HepG2 (cell line): ENCODE data around the gene GYS1. TPM values are rescaled to one million over a fixed set of nuclear protein-coding genes. Genes with fewer than 3 reads are reported as not detected.

ENCODE experiments used
- AHR ChIP-seq: IDR thresholded peaks from 2 replicates; pipeline ENCODE4 v1.6.1; 2018; ENCODE audit warnings: missing genetic modification reagents, missing compliant biosample characterization
- DZIP1 ChIP-seq: sonication (generic); formaldehyde crosslinking; IDR thresholded peaks from 2 replicates; pipeline ENCODE4 v1.5.0; 2020; ENCODE audit warnings: mild to moderate bottlenecking, missing genetic modification reagents
- IRF2 ChIP-seq: IDR thresholded peaks from 2 replicates; pipeline ENCODE4 v1.6.1; 2018; ENCODE audit warnings: missing genetic modification reagents, missing compliant biosample characterization
- MAZ ChIP-seq, 2 experiments: sonication (generic) in 1 of 2; formaldehyde crosslinking in 1 of 2; IDR thresholded peaks; 2 replicates each; pipeline versions ENCODE4 v1.5.0 to v1.6.1; 2012 to 2020; ENCODE audit warnings: low read depth in 2 of 2, mild to moderate bottlenecking in 2 of 2, borderline replicate concordance in 1 of 2, improper control_type of control experiment in 1 of 2, low read length in 1 of 2, missing genetic modification reagents in 1 of 2, moderate library complexity in 1 of 2
- MIXL1 ChIP-seq: IDR thresholded peaks from 2 replicates; pipeline ENCODE4 v1.6.1; 2016
- MTA1 ChIP-seq: sonication (generic); formaldehyde crosslinking; IDR thresholded peaks from 2 replicates; pipeline ENCODE4 v1.4.0; 2020; ENCODE audit warnings: missing genetic modification reagents, mild to moderate bottlenecking, borderline replicate concordance
- NFATC3 ChIP-seq: sonication (generic); formaldehyde crosslinking; IDR thresholded peaks from 2 replicates; pipeline ENCODE4 v1.5.1; 2020; ENCODE audit warnings: mild to moderate bottlenecking, missing genetic modification reagents
- NR2F2 ChIP-seq: IDR thresholded peaks from 2 replicates; pipeline ENCODE4 v1.6.1; 2012; ENCODE audit warnings: low read depth, inconsistent platforms, borderline replicate concordance
- TCF12 ChIP-seq, 2 experiments: fragments of 450-650 bp in 1 of 2; sonication (generic) in 1 of 2; formaldehyde crosslinking in 1 of 2; IDR thresholded peaks; 2 replicates each; pipeline versions ENCODE4 v1.6.1 to v1.8.0; 2017 to 2022; ENCODE audit warnings: antibody characterized with exemption in 1 of 2, mild to moderate bottlenecking in 1 of 2, missing genetic modification reagents in 1 of 2, moderate library complexity in 1 of 2
- THRA ChIP-seq: sonication (generic); formaldehyde crosslinking; IDR thresholded peaks from 2 replicates; pipeline ENCODE4 v1.4.0; 2020; ENCODE audit warnings: missing genetic modification reagents, borderline replicate concordance
- TMF1 ChIP-seq: sonication (generic); formaldehyde crosslinking; IDR thresholded peaks from 2 replicates; pipeline ENCODE4 v1.8.1; 2022; ENCODE audit warnings: low read depth, missing genetic modification reagents
- WIZ ChIP-seq: sonication (generic); formaldehyde crosslinking; IDR thresholded peaks from 2 replicates; pipeline ENCODE4 v1.5.1; 2020; ENCODE audit warnings: mild to moderate bottlenecking, missing genetic modification reagents
- ZBTB8A ChIP-seq: sonication (generic); formaldehyde crosslinking; IDR thresholded peaks from 2 replicates; pipeline ENCODE4 v1.4.0; 2020; ENCODE audit warnings: mild to moderate bottlenecking, low read depth, missing genetic modification reagents, borderline replicate concordance
- ZC3H13 ChIP-seq: sonication (generic); formaldehyde crosslinking; IDR thresholded peaks from 2 replicates; pipeline ENCODE4 v1.8.1; 2023; ENCODE audit warnings: mild to moderate bottlenecking, missing genetic modification reagents, moderate library complexity
- ZNF10 ChIP-seq: sonication (generic); formaldehyde crosslinking; IDR thresholded peaks from 2 replicates; pipeline ENCODE4 v1.4.0; 2020; ENCODE audit warnings: mild to moderate bottlenecking, low read depth, missing genetic modification reagents, borderline replicate concordance
- ZNF430 ChIP-seq: sonication (generic); formaldehyde crosslinking; IDR thresholded peaks from 2 replicates; pipeline ENCODE4 v1.9.0; 2021; ENCODE audit warnings: mild to moderate bottlenecking, missing genetic modification reagents
- ZNF746 ChIP-seq: sonication (generic); formaldehyde crosslinking; IDR thresholded peaks from 2 replicates; pipeline ENCODE4 v1.8.0; 2022; ENCODE audit warnings: mild to moderate bottlenecking, missing genetic modification reagents
- ZNF768 ChIP-seq: sonication (generic); formaldehyde crosslinking; IDR thresholded peaks from 2 replicates; pipeline ENCODE4 v1.4.0; 2020; ENCODE audit warnings: missing genetic modification reagents
- polyA plus RNA-seq, 8 experiments: library from polyadenylated mRNA; depleted of rRNA in 3 of 8; stranded (reverse) in 7 of 8; unstranded in 1 of 8; fragments of >200 nt; fragmentation: Illumina TruSeq in 4 of 8; extraction: Trizol in 4 of 8; gene quantifications; 2 replicates each; pipeline versions ENCODE4 v1.2.1 to v1.2.3, GENCODE V29; 2011 to 2016; ENCODE audit warnings: low read depth in 4 of 8, missing spikeins in 1 of 8, mixed read lengths in 1 of 8; ENCODE audit not compliant: insufficient read depth in 1 of 8
- total RNA-seq, 5 experiments: library from RNA; depleted of rRNA; stranded (reverse); fragments of >200 nt; fragmentation: Illumina TruSeq; extraction: Trizol; gene quantifications; 2 replicates each; pipeline ENCODE4 v1.2.3, GENCODE V29; 2016; ENCODE audit warnings: low read depth in 1 of 5
- TF ChIP-seq, protein P1 (sequence below): IDR thresholded peaks from 2 replicates; pipeline ENCODE4 v1.6.1; 2016; ENCODE audit warnings: control low read depth
- TF ChIP-seq, protein P2 (sequence below): sonication (generic); formaldehyde crosslinking; IDR thresholded peaks from 2 replicates; pipeline ENCODE4 v1.5.0; 2020; ENCODE audit warnings: missing genetic modification reagents
- TF ChIP-seq, protein P3 (sequence below): sonication (generic); formaldehyde crosslinking; IDR thresholded peaks from 2 replicates; pipeline ENCODE4 v1.8.0; 2022; ENCODE audit warnings: missing genetic modification reagents, mild to moderate bottlenecking, inconsistent platforms, borderline replicate concordance

Gene GYS1
- total and polyA plus RNA-seq, 2 of the 13 experiments (the other 11 are each of a cell fraction or from before 2014, with no cell fraction given), result 18.4 to 42.1 TPM

DNA sequence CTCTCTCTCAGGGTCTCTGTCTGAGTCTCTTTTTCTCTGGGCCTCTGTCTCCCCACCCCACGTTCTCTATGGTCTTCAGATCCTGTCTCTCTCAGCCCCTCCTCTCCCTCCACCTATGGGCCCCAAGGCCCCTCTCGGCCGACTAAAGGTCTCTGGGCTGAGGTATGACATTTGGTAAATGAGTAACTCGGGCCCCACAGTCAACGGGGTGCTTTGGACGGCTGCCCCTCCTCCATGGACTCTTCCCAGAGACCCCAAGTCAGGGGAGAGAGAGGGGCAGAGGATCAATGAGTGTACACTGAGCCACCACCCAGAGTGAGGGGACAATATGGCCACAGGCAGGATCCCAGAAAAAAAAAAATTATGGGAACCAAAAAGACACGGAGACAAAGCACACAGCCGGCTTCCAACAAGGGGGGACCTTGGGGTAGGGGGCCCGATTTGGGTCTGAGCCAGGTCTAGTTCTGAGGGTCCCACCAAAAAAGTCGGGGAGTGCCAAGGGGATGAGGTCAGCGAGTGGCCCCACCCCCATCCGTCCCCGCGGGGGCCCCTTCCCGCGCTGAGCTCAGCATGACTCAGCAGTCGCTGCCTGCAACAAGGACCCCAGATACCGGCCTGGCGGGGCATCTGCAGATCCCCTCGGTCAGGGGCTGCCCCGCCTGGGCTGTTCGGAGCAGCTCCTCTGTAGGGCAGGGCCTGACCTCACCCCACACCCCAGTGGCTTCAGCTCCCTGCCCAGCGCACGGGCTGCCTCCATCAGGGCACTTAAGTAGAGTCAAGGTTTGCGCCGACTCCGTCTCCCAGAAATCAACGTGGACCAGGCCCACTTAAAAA lies 29.5 kb downstream of the GYS1 start (continued):
- peak; percentile 25; the same call in 1 of the 2 replicates for TF ChIP-seq DZIP1 (CRISPR knock-in tag)
- TF ChIP-seq THRA (CRISPR knock-in tag), result peak; percentile 42; the same call in 1 of the 2 replicates
- TF ChIP-seq ZC3H13, result peak; percentile 74
- TF ChIP-seq, protein P1, sequence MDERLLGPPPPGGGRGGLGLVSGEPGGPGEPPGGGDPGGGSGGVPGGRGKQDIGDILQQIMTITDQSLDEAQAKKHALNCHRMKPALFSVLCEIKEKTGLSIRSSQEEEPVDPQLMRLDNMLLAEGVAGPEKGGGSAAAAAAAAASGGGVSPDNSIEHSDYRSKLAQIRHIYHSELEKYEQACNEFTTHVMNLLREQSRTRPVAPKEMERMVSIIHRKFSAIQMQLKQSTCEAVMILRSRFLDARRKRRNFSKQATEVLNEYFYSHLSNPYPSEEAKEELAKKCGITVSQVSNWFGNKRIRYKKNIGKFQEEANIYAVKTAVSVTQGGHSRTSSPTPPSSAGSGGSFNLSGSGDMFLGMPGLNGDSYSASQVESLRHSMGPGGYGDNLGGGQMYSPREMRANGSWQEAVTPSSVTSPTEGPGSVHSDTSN, result 0 out of 2 replicates have a peak, but pooled peaks have one; percentile 26
- TF ChIP-seq MAZ (IDR thresholded peaks at IDR 0.05; ENCODE audit: borderline replicate concordance, low read depth, low read length), result peak; percentile 84
- TF ChIP-seq MAZ (CRISPR knock-in tag; IDR thresholded peaks at IDR 0.05; ENCODE audit: low read depth), result peak; percentile 92
- no peak for TF ChIP-seq TCF12 (IDR thresholded peaks at IDR 0.05)
- TF ChIP-seq TCF12 (CRISPR knock-in tag; IDR thresholded peaks at IDR 0.05), result no peak
- TF ChIP-seq ZNF10 (CRISPR knock-in tag), result no peak
- peak; percentile 75; the same call in 1 of the 2 replicates for TF ChIP-seq ZNF746
- TF ChIP-seq, protein P2, sequence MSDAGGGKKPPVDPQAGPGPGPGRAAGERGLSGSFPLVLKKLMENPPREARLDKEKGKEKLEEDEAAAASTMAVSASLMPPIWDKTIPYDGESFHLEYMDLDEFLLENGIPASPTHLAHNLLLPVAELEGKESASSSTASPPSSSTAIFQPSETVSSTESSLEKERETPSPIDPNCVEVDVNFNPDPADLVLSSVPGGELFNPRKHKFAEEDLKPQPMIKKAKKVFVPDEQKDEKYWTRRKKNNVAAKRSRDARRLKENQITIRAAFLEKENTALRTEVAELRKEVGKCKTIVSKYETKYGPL (CRISPR knock-in tag), result no peak
- TF ChIP-seq MIXL1 (CRISPR knock-in tag), result peak; percentile 21
- TF ChIP-seq ZNF430 (CRISPR knock-in tag), result peak; percentile 53
- no peak for TF ChIP-seq NFATC3 (CRISPR knock-in tag)
- 0 out of 2 replicates have a peak, but pooled peaks have one; percentile 25 for TF ChIP-seq NR2F2
- TF ChIP-seq AHR (CRISPR knock-in tag), result peak; percentile 70
- no peak; the same call in 1 of the 2 replicates for TF ChIP-seq ZBTB8A (CRISPR knock-in tag)
- 0 out of 2 replicates have a peak, but pooled peaks have one; percentile 78 for TF ChIP-seq TMF1 (CRISPR knock-in tag)
- peak; percentile 57; the same call in 1 of the 2 replicates for TF ChIP-seq WIZ (CRISPR knock-in tag)
- peak; percentile 19; the same call in 1 of the 2 replicates for TF ChIP-seq IRF2
- TF ChIP-seq, protein P3, sequence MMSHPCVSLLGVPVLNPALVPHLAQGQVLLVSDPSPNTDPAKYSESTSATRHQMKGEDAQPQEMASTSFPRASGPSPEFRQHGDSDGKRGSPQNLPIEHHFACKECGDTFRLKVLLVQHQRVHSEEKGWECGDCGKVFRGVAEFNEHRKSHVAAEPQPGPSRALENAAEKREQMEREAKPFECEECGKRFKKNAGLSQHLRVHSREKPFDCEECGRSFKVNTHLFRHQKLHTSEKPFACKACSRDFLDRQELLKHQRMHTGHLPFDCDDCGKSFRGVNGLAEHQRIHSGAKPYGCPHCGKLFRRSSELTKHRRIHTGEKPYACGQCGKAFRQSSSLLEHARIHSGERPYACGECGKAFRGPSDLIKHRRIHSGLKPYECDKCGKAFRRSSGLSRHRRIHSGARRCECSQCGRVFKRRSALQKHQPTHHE, result no peak
- TF ChIP-seq MTA1 (CRISPR knock-in tag), result peak; percentile 88; the same call in 1 of the 2 replicates
- peak; percentile 76 for TF ChIP-seq ZNF768
